ENCODE data around the gene KRTAP1-4.
"Not testable (repeated sequence)": the region's sequence is repeated elsewhere in the genome, so short reads cannot be mapped to it uniquely, and the experiment has no call there.

Gene KRTAP1-4, protein sequence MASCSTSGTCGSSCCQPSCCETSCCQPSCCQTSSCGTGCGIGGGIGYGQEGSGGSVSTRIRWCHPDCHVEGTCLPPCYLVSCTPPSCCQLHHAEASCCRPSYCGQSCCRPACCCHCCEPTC

DNA sequence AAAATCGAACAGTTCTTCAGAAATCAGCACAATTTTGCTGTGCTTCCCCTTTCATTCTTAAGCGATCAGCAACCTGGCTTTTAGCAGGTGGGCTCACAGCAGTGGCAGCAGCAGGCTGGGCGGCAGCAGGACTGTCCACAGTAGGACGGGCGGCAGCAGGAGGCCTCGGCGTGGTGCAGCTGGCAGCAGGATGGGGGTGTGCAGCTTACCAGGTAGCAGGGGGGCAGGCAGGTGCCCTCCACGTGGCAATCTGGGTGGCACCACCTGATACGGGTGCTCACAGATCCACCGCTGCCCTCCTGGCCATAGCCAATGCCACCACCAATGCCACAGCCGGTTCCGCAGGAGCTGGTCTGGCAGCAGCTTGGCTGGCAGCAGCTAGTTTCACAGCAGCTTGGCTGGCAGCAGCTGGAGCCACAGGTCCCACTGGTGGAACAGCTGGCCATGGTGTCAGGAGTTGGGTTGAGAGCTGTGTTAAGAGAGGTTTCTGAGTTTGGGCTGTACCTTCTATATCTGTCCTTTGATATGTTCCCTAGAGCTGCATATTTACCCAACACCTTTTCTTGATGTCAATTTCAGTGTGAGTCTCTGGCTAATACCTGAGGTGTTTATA lies at the start of gene KRTAP1-4:
KRTAP1-4 (minus strand) TSS at position 563 of the 613 bp plus-strand sequence; CDS start at position 446, 117 bp downstream.
- DNase-seq = no peak

- DNase-seq = no peak
Measured at GRCh38 chr17:41076788-41077187, 46.8 kb upstream of the KRTAP1-4 start.

DNA sequence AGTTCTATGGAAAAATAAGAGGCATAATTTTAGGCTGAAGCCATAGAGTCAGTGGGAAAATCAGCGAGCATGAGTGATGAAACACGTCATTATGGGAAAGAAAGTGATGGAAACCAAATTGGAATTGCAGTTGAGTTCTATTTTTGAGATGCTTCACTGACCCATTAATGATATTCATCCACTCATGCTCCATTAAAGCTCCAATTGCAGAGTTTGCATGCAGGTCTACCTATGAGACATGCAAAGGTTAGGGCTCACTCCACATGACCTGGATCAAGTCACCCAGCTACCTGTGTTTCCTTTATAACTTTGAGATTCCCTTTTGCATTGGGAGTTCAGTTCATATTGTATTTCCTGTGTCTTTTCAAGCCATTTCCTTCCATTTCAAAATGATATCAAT lies 43.7 kb upstream of the KRTAP1-4 start:
- DNase-seq = no peak

GRCh38 chr17:41071606-41072360 lies 41.8 kb upstream of the KRTAP1-4 start:
- no peak for DNase-seq

DNA sequence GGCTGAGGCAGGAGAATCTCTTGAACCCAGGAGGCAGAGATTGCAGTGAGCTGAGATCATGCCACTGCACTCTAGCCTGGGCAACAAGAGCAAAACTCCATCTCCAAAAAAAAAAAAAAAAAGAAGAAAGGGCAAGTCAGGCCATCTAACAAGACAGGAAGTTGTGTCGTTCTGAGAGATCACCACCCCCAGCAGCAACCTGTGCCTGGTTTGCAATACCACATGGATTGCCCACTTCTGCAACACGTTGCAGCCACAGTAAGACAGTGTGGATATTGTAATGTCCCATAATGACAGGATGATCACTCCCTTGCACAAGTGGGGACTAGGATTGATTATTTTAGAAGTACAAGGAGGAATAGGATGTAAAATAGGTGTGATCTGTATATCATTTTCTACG lies 39.0 kb upstream of the KRTAP1-4 start:
- no peak for DNase-seq

GRCh38 chr17:41067281-41067680 lies 37.3 kb upstream of the KRTAP1-4 start:
- no peak for DNase-seq

DNA sequence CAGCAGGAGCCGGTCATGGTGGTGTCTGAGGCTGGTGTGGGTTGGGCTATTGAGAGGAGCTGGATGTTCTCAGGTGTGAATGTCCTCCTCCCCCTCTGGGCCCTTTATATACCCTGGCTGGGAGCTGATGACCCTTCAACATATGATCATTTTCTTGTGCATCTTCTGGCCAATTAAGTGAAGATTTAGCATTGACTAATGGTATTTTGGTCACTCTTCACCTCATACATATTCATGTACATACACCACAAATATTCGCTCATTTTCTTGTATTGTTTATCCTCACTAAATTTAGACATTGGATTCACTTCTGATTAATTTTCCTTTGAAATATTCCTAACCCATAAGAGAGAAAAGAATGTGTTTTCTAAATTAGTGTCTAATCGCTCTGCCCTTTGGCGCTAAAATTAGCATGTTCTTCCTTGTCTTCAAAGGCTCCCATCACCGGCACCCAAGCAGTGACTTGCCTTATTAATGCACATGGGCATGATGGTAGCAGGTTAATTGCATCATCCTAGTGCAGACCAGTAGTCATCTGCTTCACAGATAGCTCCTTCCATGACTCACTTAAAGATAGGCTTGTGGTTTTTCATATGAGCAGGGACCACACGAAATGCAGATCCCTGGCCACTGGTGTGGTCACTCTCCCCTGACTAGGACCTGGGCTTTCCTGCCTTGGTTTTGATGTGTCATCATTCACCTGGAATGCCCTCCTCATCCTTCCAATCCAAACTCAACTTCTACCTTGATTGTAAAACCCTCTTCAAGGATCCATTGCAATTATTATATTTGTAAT lies 36.0 kb upstream of the KRTAP1-4 start, which contains the start of gene KRTAP2-4:
KRTAP2-4 (minus strand) TSS at position 51 of the 796 bp plus-strand sequence; CDS start at position 17, 34 bp downstream.
- DNase-seq = no peak

DNA sequence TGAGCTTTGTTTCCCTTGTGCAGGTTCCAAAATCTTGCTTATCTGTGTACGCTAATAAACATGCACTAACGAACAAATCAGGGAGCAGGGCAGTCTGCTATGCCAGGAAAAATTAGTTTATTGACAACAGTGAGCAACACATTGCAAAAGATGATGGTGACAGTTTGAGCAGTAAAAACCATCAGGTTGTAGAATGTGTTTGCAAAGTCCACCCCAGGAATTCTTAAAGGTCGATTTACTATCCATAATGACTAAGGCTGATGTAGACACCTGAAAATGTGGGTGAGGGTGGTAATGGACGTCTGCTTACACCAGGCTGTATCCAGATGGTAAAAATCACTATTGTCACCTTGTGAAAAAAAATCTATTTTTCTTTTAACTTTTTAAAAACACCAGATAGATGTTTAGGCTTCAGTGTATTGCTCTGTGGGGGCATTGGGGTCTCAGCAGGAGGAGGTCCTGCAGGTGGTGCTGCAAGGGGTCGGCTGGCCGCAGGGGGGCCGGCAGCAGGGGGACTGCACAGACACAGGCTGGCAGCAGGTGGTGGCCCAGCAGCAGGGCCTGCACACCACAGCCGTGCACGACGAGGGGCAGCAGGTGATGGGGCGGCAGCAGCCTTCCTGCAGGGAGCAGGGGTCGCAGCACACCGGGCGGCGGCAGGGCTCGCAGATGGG lies 35.2 kb upstream of the KRTAP1-4 start:
- DNase-seq = not testable (repeated sequence)

DNA sequence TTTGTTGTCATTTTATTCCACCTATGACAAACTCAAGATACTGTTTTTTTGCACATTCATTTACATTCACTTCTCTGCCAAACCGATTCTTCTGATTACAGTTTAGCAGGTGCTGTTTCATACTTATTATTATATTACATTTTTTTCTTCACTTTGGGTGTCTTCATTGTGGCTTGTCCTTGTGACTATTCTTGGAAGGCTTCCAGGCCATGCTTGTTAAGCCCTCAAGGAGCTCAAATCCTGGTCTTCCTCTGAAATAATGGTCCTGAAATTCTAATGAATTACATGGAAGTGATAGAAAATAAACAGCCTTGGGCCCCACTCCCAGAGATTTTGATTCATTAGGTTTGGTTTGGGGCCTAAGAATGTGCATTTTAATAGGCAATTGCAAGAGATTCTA lies 34.3 kb upstream of the KRTAP1-4 start:
- no peak for DNase-seq

GRCh38 chr17:41063449-41063848 lies 33.5 kb upstream of the KRTAP1-4 start:
- no peak for DNase-seq

DNA sequence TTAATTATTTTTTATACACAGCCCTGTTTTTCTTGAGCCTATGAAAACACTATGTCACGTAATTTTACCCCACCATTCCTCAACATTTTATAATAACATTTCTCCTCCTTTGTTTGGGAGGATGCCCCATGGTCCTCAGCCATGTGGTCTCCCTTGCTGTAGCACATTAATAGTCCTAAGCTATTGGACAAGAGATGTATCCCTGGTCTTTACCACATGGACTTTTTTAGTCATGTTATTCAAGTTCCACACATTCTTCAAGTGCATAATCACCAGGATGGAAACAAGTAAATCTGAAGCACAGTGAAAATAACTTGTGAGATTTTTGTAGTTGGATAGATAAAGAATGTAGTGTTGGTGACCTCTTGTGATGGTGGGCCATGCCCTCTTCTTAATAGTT lies 32.0 kb upstream of the KRTAP1-4 start:
- no peak for DNase-seq

DNA sequence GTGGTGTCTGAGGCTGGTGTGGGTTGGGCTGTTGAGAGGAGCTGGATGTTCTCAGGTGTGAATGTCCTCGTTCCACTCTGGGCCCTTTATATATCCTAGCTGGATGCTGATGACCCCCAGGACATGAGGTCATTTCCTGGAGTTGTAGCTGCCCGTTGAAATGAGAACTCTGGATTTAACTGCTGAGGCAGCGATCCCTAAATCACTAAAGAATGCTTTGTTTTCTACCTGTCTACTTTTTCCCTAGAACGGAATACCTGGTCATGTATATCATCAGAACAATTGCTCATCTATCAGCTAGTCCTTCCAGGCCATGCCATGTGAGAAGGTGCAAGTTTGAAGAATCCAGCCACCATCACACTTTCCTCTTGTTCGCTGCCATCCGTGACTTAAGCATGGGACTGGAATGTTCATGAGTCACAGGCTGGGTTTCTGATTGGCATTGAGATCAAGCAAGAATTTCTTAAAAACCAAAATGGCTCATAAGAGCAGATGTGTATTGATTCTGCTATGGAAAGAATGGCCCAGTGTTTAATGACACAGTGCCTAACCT lies 30.1 kb upstream of the KRTAP1-4 start, which contains the start of gene KRTAP2-3:
KRTAP2-3 (minus strand) TSS at position 63 of the 553 bp plus-strand sequence. CDS start 64 bp downstream, outside the sequence.
- DNase-seq = no peak

GRCh38 chr17:41059276-41060051 lies 29.5 kb upstream of the KRTAP1-4 start:
- not testable (repeated sequence) for DNase-seq

DNA sequence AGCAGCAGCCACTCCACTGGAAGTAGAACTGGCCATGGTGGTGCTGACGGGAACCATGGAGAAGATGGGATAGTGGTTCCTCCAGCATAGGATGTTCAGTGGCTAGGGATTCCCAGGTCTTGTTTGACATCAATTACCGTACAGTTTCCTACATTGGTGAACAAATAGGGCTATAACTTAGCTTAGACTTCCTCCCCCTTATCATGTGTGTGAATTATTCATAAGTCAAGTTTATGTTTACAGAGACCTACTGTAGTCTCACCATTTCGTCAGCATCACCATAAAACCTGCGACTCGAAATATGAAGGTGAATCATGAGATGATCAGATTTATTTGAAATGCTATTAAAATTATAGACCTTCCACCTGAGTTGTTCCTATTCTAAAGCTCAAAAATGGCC lies 28.7 kb upstream of the KRTAP1-4 start:
- no peak for DNase-seq

DNA sequence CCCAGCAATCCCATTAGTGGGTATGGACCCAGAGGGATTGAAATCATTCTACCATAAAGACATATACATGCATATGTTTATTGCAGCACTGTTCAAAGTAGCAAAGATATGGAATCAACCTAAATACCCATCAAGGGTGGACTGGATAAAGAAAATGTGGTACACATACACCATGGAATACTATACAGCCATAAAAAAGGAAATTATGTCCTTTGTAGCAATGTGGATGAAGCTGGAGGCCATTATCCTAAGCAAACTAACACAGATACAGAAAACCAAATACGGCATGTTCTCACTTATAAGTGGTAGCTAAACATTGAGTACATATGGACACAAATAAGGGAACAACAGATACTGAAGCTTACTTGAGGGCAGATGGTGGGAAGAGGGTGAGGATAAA lies 27.6 kb upstream of the KRTAP1-4 start:
- DNase-seq = no peak

- DNase-seq = not testable (repeated sequence)
Measured at GRCh38 chr17:41055130-41055529, 25.1 kb upstream of the KRTAP1-4 start, which contains the start of gene KRTAP2-2. TSS of gene KRTAP2-2 (minus strand) at chr17:41055230. CDS start at chr17:41055211, 19 bp downstream.

GRCh38 chr17:41054556-41054955 lies 24.6 kb upstream of the KRTAP1-4 start:
- DNase-seq = not testable (repeated sequence)

DNA sequence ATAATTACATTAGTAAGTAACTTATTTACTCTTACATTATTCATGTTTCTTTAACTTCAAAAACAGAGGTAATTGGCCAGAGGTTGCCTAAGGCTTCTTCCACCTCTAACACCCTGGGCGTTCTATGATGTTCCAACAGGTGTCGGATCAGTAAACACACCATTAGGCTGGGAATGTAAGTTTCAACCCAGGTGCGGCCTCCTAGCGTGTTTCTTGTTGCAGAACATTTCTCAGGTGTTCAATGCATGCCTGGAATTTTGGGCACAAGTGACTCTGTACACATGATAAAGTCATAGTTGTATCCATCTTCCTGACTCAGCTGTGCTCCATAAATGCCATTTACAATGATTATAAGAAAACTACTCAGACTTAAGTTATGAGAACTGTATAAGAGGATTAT lies 24.0 kb upstream of the KRTAP1-4 start:
- no peak for DNase-seq

DNA sequence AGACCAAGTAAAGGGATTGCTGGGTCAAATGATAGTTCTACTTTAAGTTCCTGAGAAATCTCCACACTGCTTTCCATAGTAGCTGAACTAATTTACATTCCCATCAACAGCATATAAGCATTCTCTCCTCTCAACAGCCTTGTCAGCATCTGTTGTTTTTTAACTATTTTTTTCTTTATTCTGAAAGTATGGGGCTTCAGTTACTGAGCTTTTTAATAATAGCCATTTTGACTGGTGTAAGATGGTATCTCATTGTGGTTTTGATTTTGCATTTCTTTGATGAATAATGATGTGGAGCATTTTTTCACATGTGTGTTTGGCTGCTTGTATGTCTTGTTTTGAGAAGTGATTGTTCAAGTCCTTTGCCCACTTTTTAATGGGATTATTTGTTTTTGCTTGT lies 22.6 kb upstream of the KRTAP1-4 start:
- no peak for DNase-seq

GRCh38 chr17:41049110-41049509 lies 19.1 kb upstream of the KRTAP1-4 start:
- DNase-seq = no peak

DNA sequence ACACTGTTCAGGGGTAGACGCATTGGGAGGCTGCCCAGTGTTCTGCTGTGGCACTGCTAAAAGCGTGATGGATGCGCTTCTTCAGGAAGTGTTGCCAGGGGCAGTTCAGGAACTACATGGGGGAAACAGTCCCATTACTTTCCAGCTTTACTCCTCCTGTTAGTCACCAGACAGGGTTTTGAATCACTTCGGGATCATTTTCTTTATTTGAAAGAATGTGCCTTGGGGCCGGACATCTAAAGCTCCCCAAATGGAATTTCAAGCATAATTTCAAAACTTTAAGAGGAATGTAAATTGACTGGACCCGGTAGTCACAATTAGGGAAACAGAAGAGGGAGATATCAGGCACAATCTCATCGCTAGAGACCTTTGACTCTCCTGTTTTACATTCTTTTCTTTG lies 18.4 kb upstream of the KRTAP1-4 start:
- DNase-seq = no peak

Data from stimulated activated CD4-positive, alpha-beta T cell treated with anti-CD3 and anti-CD28 coated beads, Interleukin-4, amount 100 ng/mL, for 1 hour (primary cell).